CD4-positive, alpha-beta T cell treated with Interleukin-6 for 4 hours (primary cell): Measurements from ENCODE around the gene TTC34.

Experiments
- DNase-seq: peaks from one replicate; pipeline ENCODE4 v3.0.0-alpha.2; 2020; ENCODE audit warnings: mixed read lengths

Gene TTC34

DNA sequence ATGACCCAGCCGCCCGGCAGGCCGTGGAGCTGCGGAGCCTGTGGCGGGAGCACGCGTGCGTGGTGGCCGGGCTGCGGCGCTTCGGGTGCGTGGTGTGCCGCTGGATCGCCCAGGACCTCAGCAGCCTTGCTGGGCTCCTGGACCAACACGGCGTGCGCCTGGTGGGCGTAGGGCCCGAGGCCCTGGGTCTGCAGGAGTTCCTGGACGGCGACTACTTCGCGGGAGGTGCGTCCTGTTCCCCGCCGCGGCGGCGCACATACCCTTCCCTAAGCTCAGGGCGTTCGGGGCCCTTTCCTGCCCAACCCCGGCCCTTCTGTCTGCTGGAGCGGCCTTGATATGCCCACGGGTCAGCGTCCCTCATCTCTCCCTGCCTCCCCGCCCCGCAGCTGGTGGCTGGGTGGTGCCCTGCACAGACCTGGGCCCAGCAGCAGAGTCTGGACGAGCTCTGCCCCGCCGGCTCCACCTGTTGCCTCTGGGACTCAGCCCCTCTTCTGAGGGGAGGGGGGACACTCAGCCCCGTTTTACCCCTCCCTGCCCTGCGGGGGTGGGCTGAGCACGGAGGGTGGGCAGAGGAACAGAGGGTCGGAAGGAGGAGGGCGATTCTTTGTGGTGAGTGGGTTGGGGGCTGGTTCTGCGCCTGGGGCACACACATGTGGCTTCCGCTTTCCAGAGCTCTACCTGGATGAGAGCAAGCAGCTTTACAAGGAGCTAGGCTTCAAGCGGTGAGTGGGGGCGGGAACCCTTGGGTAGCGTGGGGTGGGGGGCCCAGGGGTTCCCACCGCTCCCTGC is 214.2 kb downstream of the TTC34 start:
- peak; percentile 55 for DNase-seq

- DNase-seq = peak; percentile 98
These were observed 215.1 kb downstream of the TTC34 start, which contains the start of gene PRXL2B for GRCh38 chr1:2586154-2587070. TSS of gene PRXL2B (plus strand) at chr1:2586777. CDS start at chr1:2586886, 109 bp downstream.
